HG02981 (cell line): ENCODE results near the gene DNAJC19.
"Not testable (repeated sequence)": the region's sequence is repeated elsewhere in the genome, so short reads cannot be mapped to it uniquely, and the experiment has no call there.

Source experiments
- ATAC-seq: cut with Tn5 transposase; IDR thresholded peaks from one replicate; pipeline ENCODE4 v1.9.1; 2021; ENCODE audit warnings: mild to moderate bottlenecking, moderate library complexity; ENCODE audit not compliant: unreplicated experiment

Gene DNAJC19

DNA sequence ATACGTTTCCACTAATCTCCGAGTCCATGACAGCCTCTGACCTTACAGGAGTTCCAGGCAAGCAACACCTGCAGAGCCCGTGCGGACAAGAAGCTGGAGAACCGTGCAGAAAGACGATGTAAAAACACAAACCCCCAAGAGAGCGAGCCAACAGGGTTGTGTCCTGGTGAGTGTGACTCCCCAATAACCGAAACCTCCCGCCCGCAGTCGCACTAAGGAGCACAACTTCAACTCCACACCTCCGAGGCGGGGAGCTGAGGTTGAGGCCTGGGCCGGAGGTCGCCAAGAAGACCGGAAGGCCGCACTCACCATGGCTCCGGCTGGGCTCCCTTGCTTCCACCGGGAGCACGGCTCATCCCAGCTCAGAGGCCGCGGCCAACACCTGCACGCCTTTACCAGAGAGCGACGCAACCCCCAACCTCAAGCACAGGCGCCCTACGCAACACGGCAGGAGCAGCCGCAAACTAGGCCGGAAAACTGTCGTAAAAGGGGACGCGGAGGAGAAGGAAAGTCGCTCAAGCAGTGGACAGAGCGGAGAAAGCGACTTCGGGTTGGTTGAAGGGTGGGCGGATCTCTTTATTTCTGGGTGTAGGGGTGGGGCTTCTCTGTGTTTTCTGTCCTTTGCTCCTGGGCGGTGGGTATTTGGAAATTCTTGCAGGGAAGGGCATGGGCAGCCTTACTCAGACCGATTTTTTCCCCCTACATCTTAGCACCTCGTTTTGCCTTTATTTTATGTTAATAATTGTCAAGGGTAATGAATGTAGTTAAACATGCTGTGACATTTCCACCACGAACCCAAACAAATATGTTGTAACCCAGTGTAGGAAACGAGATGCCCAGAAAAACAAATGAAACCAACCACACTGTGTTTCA, at the start of gene DNAJC19:
Gene DNAJC19 (minus strand): TSS at position 446 of the 873 bp plus-strand sequence. CDS start 134 bp downstream, at position 312.
- ATAC-seq: peak; percentile 95

DNA sequence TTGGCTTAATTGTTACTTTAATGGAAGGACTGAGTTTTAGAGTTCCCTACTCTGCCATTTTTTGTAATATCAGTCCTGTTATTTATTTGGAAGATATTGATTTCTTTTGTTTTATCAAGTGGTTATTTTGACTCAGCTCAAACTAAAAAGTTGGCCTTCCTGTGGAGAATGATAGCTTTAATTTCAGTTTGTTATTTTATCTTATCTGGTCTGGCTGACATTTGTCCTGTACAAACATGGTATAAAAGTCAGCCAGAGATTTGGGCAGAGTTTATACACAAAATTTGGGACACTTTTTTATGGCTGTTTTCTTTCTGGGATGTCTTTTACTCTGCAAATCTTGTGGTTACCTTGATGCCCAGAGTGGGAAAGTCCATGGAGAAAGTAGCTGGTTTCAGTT, 41.4 kb upstream of the DNAJC19 start:
- no peak for ATAC-seq

DNA sequence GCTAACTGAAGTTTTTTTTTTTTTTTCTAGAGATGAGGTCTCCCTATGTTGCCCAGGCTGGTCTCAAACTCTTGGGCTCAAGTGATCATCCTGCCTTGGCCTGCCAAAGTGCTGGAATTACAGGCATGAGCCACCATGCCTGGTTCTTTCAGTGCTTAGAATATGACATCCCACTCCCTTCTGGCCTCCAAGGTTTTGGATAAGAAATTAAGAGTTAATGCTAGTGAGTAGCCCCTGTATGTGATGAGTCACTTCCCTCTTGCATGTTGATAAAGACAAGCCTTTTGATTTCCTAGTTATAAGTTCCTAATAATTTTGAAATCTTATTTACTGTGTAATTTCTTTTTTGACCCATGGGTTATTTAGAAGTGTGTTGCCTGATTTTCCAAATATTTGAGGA, 35.7 kb upstream of the DNAJC19 start:
- no peak for ATAC-seq

DNA sequence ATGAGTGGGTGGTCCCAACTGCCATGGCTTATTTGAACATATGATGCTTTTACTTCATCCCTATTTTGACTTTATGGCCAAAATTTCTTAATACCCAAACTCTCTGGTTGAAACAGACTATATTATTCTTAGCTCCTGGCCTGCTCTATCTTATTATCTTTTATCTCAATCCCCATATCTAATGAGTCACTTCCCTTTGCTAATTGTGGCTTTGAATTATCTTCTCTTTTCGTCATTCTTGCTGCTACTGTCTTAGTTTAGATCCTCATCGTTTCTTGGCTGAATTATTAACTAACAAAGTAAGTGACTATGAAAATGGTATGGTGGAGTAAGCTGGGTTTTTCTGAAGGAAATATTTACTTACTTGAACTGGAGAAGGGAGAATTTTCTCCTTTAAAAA, 28.2 kb upstream of the DNAJC19 start:
- no peak for ATAC-seq

DNA sequence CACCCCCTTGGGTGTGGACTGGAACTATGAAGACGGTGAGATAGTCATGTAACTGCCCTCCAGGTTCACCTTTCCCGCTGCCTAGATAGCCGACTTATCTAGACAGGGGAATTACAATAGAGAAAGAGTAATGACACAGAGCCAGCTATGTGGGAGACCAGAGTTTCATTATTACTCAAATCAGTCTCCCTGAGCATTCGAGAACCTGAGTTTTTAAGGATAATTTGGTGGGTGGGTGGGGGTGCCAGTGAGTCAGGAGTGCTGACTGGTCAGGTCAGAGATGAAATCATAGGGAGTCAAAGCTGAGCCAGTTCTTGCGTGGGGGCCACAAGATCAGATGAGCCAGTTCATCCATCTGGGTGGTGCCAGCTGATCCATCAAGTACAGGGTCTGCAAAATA, 19.7 kb upstream of the DNAJC19 start:
- ATAC-seq: no peak

DNA sequence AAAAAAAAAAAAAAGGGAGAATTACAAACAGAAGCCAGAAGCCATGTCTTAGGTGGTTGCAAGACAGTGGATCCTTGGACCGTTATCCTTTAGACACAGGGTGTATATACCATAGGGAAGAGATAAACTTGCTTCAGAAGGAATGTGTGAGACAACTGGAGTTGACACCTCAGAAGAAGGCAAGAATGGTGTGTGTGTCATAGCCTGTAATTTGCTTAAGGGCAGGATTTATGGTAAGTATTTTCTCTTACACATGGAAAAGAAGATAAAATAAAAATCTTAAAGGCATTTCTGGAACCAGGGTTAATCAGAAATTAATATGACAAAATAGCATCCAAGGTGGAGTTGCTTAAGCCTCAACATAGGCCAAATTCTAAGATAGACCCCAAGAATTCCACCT, 19.3 kb upstream of the DNAJC19 start:
- ATAC-seq: no peak

DNA sequence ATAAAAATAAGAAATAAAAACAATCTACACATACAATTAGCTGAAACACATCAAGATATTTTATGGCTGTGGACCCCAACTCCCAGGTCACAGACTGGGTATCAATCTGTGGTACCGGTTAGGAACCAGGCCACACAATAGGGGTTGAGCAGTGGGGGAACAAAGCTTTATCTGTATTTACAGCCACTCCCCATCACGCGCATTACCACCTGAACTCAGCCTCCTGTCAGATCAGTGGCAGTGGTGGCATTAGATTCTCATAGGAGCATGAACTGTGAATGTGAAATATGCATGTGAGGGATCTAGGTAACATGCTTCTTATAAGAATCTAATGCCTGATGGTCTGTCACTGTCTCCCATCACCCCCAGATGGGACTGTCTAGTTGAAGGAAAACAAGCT, 17.7 kb upstream of the DNAJC19 start:
- no peak for ATAC-seq

DNA sequence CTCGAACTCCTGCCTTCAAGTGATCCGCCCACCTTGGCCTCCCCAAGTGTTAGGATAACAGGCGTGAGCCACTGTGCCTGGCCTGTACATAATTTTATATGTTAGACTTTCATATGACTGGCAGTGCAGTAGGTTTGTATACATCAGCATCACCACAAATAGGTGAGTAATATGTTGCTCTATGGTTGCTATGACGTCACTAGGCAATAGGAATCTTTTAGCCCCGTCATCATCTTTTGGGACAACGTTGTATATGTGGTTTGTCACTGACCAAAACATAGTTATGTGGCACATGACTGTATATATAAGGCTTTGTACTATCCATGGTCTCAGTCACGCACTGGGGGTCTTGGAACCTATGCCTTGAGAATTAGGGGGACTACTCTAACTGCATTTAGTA, 17.0 kb upstream of the DNAJC19 start:
- no peak for ATAC-seq

DNA sequence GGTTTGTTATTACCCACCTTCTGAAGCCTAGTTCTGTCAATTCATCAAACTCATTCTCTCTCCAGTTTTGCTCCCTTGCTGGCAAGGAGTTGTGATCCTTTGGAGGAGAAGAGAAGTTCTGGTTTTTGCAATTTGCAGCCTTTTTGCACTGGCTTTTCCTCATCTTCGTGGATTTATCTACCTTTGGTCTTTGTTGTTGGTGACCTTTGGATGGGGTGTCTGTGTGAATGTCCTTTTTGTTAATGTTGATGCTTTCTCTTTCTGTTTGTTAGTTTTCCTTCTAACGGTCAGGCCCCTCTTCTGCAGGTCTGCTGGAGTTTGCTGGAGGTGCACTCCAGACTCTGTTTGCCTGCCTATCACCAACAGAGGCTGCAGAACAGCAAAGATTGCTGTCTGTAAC, 13.9 kb upstream of the DNAJC19 start:
- not testable (repeated sequence) for ATAC-seq

DNA sequence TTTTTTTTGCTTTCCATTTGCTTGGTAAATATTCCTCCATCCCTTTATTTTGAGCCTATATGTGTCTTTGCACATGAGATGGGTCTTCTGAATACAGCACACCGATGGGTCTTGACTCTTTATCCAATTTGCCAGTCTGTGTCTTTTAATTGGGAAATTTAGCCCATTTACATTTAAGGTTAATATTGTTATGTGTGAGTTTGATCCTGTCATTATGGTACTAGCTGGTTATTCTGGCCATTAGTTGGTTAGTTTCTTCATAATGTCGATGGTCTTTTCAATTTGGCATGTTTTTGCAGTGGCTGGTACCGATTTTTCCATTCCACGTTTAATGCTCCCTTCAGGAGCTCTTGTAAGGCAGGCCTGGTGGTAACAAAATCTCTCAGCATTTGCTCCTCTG, 12.8 kb upstream of the DNAJC19 start:
- not testable (repeated sequence) for ATAC-seq

DNA sequence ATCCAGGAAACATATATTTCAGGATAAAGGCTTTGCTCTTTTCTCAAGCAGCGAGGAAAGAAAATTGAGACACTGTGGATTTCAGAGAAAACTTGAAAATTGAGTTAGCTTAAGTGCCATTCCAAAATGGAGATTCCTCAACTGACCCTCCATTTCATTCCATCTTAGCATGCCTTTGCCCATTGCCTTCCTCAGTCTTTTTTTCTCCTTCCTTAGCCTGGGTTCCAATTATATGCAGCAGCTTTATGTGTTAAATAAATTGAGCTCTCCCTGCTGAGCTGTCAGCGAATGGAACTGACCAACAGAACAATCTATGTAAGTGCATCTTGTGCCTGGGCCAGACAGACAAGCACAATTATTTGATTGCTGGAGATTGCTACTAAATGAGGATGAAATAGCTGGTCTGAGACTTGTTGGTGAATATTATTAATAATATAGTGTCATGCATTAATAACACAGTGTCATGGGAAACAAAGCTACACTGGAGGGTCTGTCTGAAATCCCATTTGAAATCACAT, 6.9 kb upstream of the DNAJC19 start:
- ATAC-seq: no peak

DNA sequence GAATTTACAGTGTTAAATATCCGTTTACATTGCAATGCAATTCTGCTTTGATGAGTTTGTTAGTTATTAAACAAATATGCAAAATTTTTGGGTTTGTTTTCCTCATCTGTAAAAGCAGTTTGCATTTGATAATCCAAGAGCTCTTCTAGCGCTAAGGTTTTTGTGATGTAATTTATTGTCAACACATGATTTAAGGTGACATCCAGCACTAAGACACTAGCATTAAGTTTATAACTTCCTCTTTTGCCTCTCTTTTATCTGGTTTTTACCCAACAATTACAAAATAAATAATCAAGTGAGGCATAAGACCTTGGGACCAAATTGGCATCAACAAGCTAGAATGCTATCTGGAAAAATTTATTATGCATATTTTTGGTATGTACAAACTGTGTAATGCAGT, 969 bp upstream of the DNAJC19 start:
- no peak for ATAC-seq

DNA sequence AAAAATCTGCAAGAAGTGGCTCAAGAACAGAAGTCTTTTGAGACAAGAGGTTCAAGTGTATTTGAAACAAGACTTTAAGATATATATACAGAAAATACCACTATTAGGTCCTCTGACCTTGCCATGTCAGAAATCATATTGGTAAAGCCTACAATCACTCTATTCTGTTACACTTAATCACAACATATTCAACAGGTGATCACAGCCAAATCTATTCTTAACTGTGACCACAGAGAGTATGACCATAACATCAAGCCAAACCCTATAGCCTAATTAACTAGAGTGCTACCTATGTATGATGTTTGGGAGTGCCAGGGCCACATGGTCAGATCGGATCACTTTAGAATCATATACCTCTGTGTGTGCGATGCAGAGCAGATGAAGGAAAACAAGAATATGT, 2.2 kb downstream of the DNAJC19 start:
- ATAC-seq: no peak

DNA sequence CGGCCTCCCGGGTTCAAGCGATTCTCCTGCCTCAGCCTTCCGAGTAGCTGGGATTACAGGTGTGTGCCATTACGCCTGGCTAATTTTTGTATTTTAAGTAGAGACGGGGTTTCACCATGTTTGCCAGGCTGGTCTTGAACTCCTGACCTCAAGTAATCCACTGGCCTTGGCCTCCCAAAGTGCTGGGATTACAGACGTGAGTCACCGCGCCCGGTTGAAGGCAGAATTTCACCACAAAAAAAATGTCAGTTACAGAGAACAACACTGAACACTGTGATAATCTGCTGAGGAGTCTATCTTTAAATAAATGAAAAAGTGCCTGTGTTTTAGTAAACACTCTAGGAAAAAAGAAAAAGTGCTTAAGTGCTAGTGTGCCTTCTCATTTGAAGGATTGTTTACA, 3.2 kb downstream of the DNAJC19 start:
- ATAC-seq: not testable (repeated sequence)

DNA sequence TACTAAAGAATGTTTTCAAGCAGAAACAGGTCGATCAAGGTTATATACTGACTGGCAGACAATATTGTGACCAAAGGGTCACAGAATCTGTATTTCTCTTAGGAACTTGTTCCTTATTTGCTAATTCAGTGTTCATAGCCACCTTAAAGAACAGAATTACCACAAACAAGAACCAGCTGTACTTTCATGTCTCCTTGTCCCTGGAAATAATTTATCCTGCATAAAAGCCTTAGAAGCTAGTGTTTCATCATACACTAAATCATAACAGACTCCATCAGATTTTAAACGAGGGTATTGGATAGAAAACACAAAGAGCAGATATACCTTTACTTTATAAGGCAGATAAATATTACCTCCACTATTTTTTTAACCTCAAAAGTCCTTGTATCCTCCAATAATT, 6.4 kb downstream of the DNAJC19 start:
- ATAC-seq: no peak

DNA sequence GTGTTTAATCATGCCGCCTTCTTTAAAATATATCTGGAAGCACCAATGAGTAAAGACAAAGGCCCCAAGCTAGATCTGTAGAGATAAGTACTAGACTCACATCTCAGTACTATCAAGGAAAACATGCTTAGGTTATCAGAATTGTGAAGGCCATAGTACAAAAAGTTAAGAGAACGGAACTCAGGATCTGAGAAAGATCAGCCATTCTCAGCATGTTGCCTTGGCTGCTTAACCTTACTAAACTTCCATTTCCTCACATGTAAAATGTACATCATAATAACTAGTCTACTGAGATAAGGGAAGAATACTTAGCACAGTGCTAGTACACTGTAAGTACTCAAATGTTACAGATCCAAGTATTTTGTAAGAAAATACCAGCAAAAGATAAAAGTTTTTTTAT, 7.6 kb downstream of the DNAJC19 start:
- ATAC-seq: no peak

DNA sequence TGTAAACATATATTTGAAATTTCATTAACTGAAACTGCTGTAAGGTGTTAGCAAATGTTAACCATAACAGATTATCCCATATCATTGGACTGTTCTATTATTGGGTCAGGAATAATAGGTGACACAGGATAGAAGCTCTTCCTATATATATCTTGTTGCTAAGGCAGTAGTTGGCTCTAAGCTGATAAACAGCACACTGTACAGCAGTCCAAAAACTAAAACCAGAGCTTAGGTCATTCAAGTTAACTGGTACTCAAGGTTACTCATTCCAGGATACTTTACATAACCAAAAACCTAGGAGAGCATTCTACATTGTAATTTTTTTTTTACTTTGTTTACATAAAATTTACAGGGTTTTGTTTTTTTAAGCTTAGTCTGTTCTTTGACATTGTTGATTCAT, 8.9 kb downstream of the DNAJC19 start:
- ATAC-seq: peak; percentile 55

DNA sequence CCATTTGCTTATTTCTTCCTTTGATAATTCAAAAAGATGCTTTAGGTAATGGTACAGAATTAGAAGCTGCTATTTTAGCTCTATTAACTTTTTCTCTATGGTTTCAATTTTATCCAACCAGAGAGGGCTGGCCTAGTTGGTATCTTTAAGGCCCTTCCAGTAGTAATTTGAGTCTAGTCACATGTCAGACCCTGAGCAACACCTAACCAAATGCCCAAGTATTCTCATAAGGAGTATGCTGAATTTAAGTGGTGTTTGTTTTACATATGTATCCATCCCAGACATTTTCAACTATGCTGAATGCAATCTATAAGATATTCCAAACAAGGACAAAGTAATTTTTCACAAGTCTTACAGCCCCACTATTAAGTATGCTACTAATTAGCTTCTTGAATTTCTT, 9.6 kb downstream of the DNAJC19 start:
- ATAC-seq: no peak

DNA sequence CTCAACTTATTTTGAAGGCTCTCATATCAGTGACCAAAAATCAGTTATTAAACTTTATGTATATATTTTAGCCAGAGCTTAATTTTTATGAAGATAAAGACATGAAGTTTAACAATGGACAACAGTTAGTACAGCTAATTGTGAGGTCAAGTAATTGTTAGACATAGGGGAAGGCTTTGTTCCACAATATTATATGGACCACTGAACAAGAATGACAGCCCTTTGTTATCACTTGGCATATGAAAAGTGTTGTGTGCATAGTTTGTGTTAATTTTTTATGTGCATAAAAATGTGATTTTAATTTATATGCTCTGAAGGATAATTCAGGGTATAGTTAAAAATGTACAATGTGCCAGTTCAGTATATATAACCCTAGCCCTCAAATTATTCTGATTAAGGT, 12.0 kb downstream of the DNAJC19 start:
- ATAC-seq: no peak

DNA sequence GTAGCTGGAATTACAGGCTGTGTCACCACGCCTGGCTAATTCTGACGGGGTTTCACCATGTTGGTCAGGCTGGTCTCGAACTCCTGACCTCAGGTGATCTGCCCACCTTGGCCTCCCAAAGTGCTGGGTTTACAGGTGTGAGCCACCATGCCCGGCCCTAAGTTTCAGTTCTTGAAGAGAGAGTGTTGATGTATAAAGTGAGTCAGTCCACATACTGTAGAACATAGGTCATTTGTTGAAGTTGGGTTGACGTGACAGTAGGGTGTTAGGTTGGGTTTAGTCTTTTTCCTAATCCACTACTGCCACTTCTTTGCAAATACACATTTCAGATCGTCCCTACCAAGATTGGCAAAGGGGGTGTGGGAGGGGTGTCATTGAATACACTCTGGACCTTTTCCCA, 15.2 kb downstream of the DNAJC19 start:
- ATAC-seq: no peak

DNA sequence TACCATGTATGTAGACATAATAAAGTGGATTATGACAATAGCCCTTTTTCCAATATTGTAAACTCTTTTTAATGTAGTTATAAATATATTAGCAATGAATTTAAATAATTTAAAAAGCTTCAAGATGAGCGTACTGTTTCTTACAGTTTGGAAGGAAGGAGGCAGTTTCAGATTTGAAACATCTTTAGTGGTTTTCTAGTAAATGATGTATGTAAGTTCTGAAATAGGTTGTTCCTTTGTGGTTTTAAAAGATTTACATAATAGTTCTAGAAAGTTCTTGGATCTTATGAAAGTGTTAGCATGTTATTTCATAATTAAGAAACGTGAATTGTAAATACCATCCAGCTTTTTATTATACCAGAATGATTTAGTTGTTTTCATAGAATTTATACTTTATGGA, 16.0 kb downstream of the DNAJC19 start:
- peak; percentile 61 for ATAC-seq

DNA sequence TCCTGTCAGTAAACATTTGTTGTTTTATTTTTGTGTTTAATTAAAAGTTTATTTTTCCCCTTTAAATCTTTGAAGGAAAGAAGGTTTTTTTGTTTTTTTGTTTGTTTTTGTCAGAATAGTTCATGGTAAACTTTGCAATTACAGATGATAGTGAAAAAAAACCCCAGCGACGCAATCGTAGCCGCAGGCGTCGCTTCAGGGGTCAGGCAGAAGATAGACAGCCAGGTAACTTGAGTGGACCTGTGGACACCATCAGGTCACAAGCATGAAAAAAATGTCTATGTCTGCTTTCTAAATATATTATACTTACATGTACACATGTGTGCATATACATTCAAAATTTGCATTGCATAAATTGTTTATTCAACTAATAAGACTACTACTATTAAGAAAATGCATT, 18.6 kb downstream of the DNAJC19 start:
- no peak for ATAC-seq

DNA sequence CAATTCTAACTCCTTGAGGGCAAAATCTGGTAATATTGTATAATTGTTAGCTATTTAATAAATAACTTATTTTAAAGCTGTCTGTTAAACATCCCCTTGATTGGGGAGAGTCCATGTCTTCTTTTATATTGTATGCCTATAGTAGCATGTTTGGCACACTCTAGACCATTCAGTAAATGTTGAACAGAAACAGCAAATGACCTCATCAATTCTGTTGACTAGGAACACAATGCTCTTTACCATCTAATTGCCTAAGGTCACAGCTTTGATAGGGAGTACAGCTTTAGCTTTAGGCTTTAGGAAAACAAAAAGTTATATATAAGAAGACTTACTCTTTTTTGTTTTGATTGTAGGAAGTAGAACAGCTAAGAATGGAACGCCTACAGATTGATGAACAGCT, 27.0 kb downstream of the DNAJC19 start:
- ATAC-seq: no peak
